GM21447 (cell line): Measurements from ENCODE around the gene VPREB1.
"Not testable (repeated sequence)": the region's sequence is repeated elsewhere in the genome, so short reads cannot be mapped to it uniquely, and the experiment has no call there.

Experiments
- ATAC-seq: cut with Tn5 transposase; IDR thresholded peaks from one replicate; pipeline ENCODE4 v1.9.1; 2021; ENCODE audit not compliant: unreplicated experiment

The VPREB1 gene, protein sequence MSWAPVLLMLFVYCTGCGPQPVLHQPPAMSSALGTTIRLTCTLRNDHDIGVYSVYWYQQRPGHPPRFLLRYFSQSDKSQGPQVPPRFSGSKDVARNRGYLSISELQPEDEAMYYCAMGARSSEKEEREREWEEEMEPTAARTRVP

DNA sequence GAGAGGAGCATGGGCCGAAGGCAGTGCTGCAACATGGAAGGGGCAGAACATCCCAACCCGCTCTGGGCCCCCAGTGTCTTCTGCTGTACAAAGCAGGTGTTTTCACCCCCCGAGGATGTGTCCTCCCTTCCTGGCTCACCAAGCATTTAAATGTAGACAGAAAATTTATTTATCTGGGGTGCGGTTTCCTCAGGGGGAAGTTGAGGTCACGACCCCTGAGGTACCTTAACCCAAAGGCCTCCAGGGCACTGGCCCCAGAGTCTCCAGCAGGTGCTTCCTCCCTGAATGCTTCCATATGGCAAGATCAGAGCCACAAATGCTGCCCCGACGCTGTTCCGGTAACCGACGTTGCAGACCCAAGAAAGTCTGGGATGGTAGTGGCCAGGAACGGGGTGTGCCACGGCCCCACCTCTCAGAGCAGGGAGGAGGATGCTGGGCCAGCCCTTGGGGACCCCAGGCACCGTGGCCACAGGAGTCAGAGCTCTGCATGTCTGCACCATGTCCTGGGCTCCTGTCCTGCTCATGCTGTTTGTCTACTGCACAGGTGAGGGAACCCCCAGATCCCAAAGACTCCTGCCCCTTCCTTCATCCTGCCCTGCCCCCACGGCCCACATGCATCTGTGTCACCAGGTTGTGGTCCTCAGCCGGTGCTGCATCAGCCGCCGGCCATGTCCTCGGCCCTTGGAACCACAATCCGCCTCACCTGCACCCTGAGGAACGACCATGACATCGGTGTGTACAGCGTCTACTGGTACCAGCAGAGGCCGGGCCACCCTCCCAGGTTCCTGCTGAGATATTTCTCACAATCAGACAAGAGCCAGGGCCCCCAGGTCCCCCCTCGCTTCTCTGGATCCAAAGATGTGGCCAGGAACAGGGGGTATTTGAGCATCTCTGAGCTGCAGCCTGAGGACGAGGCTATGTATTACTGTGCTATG is at the start of gene VPREB1:
TSS of gene VPREB1 (plus strand) at position 471 of the 935 bp plus-strand sequence. CDS start at position 499, 28 bp downstream.
- ATAC-seq = no peak

DNA sequence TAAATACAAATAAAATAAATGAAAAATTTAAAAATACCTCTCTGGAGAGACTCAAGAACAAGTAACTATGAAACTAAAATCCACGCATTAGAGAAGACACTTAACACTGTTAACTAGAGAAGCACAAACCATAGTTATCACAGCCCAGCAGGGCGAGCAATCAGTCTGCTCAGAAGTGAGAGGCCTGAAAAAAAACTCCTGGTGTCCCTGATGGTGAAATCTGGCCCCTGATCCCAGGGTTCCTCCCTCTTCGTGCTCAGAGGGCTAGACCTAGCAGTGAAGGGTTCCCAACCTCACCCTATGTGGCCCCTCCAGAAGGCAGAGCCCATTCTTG is 49.7 kb upstream of the VPREB1 start:
- ATAC-seq = no peak

DNA sequence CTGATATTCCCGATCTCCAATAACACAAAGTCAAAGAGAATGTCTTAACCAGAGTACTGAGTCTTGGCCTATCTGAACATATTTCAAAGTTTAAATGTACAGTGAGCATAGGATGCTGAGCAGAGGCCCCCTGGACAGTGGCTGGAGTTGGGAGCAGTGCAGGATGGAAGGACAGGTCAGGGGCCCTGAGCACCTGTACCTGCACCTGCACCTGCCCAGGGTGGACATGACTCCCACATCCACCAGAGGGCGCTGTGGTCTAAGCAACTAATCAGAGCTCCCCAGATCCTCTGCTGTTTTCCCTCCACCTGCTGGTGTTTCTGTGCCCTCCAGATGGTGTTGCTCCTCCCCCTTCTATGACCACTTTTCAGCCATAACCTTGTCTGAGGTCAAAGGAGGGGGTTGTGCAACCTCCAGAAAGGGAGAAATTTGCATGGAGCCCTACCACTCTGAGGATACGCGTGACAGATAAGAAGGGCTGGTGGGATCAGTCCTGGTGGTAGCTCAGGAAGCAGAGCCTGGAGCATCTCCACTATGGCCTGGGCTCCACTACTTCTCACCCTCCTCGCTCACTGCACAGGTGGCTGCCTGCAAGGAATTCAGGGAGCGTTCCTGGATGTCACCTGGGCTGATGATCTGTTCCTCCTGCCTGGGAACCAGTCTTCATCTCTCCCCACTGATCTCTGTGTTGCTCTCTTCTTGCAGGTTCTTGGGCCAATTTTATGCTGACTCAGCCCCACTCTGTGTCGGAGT is 49.1 kb upstream of the VPREB1 start:
- peak; percentile 71 for ATAC-seq

DNA sequence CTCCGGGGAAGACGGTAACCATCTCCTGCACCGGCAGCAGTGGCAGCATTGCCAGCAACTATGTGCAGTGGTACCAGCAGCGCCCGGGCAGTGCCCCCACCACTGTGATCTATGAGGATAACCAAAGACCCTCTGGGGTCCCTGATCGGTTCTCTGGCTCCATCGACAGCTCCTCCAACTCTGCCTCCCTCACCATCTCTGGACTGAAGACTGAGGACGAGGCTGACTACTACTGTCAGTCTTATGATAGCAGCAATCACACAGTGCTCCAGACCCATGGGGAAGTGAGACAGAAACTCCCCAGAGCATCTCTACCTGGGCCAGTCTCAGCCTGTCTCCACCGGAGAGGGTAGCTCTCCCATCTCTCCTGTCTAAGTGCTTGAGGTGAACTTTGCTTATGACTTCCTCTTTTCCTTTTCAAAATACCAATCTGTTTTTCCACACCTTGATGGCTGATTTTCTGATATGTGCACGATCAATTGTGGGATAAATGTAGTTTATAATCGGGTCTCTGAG is 48.5 kb upstream of the VPREB1 start:
- peak; percentile 74 for ATAC-seq

DNA sequence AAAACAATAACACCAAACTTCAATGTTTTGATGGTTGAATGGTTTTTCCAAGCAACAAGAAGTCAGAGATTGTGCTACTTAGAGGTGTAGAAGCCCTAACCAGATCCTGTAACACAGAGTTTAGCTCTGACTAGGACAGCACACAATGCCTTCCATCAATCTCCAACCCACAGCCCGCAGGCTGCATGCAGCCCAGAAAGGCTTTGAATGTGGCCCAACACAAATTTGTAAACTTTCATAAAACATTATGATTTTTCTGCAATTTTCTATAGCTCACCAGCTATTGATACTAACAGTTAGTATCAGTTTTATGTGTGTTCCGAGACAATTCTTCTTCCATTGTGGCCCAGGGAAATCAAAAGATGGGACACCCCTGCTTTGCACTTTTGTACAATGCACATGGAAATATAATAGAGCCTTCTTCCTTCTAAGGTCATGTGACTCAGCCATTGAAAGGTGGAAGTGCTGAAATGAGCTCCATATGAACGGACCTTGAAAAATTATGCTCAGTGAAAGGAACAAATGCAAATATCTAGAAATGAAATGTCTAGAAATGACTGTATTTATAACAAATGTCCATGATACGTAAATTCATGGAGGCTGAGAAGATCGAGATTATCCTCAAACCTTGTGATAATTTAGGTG is 47.6 kb upstream of the VPREB1 start:
- no peak for ATAC-seq

DNA sequence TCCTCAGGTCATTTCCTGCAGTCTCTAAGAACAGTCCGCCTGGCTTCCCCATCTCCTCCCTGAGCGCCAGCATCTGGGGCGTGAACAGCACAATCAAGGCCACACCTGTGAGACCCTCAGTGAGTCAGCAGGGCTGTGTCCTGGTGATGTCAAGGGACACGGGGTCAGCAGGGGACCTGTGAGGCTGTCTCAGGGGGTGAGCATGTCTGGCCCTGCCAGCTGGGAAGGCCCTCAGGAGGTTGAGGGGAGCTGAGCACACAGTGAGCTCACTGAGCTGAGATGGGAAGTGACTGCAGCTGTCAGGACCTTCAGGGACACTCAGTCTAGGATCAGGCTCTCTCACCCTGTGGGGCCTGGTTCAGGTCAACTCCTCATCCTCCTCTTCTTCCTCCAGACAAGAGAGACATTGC is 46.6 kb upstream of the VPREB1 start:
- ATAC-seq = no peak

DNA sequence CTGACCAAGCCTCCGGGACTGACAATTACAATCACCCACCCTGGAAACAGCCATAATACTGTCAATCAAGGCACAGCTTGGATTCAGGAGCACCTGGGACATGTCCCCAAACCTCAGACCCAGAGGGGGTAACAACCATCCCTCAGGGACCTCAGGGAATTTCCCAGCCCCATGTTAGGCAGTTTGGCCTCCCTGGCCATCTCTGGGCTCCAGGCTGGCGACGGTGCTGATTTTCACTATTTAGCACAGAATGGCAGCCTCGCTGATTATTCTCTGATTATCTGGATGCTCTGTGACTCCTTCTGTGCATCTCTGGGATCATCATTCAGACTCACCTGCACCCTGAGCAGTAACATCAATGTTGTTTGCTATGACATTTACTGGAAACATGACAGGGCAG is 45.8 kb upstream of the VPREB1 start:
- ATAC-seq = no peak

DNA sequence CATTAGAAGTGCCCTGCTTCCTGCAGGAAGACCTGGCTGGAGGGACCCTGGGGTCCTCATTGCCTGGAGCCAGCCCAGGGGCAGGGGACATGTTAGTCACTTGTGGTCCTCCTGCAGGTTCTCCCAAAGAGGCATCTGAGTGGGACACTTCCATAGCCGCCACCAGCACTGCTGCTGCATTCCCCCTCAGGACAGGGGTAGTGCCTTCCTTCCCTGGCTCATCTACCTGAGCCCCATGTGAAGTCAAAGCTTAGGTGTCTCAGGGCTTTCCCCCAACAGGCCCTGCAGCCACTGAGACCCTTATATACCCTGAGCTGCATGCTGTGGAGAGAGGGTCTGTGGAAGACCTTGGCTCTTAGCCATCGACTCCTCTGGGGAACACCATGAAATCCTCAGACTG is 45.0 kb upstream of the VPREB1 start:
- ATAC-seq = no peak

DNA sequence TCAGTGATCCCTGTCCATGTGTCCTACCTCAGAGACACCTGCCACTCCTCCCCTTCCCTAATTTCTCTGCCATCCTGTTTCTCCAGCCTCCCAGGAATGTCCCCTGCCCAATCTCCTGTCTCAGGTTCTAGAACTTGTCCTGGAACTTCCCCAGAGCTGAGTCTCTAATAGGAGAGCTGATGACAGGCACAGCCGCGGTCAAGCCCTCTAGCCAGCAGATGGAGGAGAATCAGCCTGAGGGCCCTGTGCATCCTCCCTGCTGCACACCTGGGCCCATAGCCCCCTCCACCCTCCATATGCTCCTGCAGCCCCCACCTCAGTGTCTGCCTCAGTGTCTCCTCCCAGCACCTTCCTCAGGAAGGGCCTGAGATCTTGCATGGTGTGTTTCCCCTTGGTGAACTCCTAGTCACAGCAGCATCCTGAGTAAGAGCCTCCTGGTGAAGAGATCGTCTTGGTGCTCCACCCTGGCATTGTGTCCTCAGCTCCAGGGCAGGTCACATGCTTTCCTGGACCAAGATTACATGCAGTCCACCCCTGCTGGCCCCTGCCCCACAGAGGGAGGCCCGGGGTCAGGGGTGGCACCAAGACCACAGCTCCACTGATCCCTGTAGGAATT is 43.9 kb upstream of the VPREB1 start:
- ATAC-seq = no peak

DNA sequence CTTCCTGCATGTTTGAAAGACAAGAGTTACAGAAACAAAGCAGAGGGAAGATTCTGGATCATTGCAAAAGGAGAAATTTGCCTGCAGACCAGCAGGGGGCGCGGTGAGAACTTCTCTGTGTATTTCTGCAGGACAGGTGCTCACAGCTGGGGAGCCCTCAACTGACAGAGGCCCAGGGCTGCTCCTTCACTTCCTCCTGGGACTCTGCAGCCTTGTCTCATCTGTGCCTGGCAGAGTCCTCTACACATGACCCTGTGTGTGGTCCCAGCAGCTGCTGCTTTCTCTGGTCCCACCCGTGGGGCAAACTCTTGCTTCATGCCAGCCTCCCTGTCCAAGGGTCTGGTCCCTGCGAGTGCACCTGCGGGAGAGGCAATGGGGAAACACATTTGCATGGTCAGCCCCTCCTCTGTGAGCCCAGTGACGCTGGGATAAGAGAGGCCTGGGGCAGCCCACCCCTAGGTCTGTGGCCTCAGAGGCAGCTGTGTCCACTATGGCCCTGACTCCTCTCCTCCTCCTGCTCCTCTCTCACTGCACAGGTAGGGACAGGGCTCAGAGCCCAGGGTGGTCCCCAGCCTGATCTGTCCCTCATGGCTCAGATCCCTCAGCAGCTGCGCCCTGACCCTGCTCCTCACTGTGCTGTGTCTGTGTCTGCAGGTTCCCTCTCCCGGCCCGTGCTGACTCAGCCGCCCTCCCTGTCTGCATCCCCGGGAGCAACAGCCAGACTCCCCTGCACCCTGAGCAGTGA is 43.2 kb upstream of the VPREB1 start:
- peak; percentile 64 for ATAC-seq

DNA sequence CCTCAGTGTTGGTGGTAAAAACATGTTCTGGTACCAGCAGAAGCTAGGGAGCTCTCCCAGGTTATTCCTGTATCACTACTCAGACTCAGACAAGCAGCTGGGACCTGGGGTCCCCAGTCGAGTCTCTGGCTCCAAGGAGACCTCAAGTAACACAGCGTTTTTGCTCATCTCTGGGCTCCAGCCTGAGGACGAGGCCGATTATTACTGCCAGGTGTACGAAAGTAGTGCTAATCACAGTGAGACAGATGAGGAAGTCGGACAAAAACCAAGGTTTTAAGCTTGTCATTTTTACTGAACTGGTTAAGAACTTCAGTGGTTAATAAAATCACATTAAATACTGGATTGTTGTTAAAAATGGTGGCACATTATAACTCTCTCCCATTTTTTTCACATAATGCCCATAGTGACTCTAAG is 42.6 kb upstream of the VPREB1 start:
- ATAC-seq = peak; percentile 42

DNA sequence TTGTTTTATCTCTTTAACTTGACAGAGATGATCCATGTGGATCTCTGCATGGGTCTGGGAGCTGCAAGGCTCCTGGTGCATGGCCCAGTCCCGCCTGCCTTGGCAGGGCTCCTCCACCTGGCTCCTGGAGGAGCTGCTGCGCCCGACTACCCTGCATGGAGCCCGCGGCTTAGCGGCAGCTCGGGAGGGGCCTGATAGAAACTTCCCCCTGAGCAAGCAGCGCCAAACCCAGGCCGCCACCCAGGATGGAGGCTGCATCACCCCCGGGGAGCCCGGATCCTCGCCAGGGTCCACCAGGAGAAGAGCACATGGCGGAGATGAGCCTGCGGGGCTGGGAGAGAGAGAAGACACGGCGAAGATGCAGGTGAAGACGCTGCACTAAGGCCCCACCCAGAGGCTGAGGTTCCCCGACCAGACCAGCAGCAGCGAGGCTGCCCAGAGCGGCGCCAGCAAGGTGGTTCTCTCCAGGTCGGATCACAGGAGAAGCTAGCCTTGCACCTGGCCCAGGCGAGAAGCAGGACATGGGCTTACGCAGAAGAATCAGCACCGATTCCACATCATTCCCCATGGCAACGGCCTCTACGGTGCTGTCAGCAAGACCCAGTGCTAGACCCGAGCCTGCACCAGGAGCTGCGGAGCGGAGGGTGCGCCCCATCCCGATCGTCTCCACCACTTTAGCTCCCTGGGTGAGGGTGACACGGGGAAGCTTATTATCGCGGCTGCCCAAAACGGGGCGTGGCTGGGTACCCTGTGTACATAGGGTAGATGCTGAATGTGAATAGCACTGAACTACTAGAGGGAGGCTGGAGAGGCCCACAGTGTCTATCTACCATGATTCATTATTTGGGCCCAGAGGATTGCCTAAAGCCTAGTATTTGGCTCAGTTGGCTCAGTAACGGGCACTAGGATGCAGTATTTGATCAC is 41.3 kb upstream of the VPREB1 start:
- ATAC-seq = no peak

DNA sequence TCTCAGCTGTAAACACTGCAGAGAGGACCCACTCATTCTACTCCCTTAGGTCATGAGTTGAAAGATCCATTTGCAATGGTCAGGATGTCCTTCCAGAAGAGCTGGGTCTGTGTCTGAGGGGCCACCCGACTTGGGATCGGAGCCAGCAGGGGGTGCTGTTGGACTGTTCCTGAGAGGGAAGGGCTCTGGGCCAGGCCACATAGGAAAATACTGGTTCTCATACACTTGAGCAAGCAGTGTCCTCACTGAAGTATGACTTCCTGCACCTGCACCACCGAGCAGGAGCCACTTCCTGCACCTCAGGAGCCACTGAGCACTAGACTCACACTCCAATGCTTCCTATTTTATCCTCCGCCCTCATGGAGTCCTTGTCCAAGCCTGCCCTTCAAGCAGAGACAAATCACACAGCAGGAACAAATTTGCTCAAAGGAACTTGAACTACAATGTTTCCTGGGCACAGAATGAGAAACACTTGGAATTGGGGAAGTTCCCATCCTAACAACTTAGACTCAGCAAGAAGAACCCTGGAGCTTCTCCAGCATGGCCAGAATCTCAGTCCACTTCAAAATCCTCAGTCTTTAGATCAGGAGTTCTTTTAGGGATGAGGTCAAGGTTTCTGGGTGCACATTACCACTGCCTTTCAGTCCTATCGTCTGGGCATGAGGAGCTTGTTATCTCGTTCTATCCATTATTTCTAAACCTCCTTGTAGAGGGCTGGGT is 36.6 kb upstream of the VPREB1 start:
- ATAC-seq = peak; percentile 69

DNA sequence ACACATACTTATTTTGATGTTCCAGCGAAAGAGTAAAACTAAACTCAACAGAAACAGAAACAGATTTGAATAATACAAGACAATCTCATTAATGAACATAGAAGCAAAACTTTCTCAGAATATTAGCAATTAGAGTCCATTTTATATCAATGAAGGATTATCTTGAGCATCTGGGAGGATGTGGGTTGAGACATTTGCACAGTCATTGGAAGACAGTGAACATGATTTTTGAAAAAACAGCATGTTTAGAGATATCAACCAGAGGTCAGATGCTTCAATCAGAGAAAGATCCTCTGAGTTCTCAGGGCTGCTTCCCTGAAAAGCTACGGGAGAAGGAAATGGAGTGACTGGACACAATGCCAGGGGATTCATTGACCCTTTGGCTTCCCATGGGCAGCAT is 35.9 kb upstream of the VPREB1 start:
- ATAC-seq = no peak

DNA sequence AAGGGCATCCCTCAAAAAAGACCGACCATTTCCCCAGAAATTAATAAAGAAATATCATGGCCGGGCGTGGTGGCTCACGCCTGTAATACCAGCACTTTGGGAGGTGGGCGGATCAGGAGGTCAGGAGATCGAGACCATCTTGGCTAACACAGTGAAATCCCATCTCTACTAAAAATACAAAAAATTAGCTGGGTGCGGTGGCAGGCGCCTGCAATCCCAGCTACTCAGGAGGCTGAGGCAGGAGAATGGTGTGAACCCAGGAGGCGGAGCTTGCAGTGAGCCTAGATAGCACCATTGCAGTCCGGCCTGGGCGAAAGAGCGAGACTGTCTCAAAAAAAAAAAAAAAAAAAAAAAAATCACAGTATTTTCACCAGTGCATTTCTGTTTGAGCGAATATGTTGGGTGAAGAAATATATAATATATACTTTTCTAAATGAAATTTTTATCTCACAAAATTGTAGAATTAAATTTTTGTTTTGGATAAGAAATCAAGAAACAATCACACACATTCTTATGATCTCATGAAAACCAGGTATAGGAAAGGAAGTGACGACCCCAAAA is 35.4 kb upstream of the VPREB1 start:
- ATAC-seq = not testable (repeated sequence)

DNA sequence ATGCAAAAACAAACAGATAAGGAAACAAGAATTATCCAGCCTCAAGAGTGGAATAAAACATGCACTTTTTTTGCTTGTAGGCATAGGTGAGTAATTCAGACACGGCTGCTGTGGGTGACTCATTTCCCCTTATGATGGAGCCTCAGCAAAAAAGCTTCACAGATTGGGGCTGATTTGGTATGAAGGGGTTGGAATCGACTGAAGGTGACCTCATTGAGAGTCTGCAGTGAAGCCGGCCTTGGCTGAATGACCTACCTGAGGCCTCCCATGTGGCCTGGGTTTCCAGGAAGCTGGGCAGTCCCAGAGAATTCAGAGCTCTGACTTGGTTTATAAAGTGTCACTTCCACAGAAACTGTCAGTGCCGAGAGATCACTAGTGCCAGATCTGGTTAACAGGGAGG is 34.2 kb upstream of the VPREB1 start:
- no peak for ATAC-seq

DNA sequence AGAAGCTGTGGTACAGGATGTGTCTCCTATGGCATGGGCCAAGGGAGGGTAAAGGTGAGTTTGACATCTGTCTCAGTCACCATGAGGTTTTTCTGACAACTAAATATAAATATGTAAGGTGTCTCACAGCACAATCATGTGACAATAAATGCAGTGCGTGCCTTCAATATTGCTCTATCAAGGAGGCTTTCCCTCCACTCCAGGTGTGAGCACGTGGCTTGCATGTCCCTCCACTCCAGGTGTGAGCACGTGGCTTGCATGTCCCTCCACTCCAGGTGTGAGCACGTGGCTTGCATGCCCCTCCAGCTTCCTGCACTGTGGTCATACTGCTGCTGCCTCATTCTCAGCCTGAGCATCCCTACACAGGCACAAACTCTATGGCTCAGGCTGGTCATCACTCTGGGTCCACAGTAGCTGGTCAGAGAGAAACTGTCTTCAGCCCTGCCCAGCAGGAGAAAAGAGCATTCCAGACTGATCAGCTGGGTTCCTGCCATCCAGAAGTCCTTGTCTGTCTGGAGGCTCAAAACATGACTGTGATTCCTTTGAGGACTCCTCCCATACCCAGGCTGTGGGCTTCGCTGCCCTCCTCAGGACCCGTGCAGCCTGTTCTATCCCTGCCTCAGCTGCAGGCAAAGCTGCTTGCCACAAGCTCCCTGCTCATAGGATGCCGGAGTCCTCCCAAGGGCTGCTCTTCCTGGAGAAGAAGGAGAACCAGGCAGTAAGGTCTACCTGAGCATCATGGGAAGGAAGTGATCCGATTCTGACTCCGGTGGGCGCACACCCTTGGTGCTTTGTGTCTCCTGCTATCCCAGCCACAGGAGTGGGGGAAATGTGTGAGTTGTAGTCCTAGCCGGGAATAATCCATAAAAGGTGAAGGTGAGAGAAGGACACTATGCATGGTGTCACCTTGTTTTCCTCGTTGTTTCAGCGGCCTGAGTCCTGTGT is 33.4 kb upstream of the VPREB1 start:
- no peak for ATAC-seq
